HepG2 (cell line): ENCODE results near the gene KISS1R. TPM values are rescaled to one million over a fixed set of nuclear protein-coding genes. Genes with fewer than 3 reads are reported as not detected.
A peak's percentile ranks its signal among the peaks of the same experiment; 100 is the strongest.

ENCODE experiments used
- LRRFIP1 ChIP-seq: sonication (generic); formaldehyde crosslinking; conservative IDR thresholded peaks from 2 replicates; pipeline ENCODE4 v1.4.0; 2020; ENCODE audit warnings: missing genetic modification reagents
- MAFK ChIP-seq, 2 experiments: IDR thresholded peaks in 1 of 2; conservative IDR thresholded peaks in 1 of 2; 2 replicates each; pipeline ENCODE4 v1.6.1; 2011; ENCODE audit warnings: improper control_type of control experiment in 2 of 2, low read length in 2 of 2
- MLX ChIP-seq: IDR thresholded peaks from 2 replicates; pipeline ENCODE4 v1.6.1; 2016
- MXD4 ChIP-seq: IDR thresholded peaks from 2 replicates; pipeline ENCODE4 v1.6.1; 2016; ENCODE audit warnings: mild to moderate bottlenecking, missing biosample characterization, missing genetic modification reagents
- PHF5A ChIP-seq: IDR thresholded peaks from one replicate; pipeline ENCODE4 v1.6.1; 2018; ENCODE audit warnings: low read depth, missing genetic modification reagents; ENCODE audit not compliant: unreplicated experiment
- SMARCE1 ChIP-seq: fragments of 450-650 bp; IDR thresholded peaks from 2 replicates; pipeline ENCODE4 v1.6.1; 2017; ENCODE audit warnings: borderline replicate concordance
- STAT5B ChIP-seq: sonication (generic); formaldehyde crosslinking; IDR thresholded peaks from 2 replicates; pipeline ENCODE4 v1.4.0; 2020; ENCODE audit warnings: missing genetic modification reagents
- TBP ChIP-seq: sonication (generic); formaldehyde crosslinking; IDR thresholded peaks from 2 replicates; pipeline ENCODE4 v1.5.0; 2020; ENCODE audit warnings: missing genetic modification reagents
- TRIM22 ChIP-seq: fragments of 450-650 bp; IDR thresholded peaks from 2 replicates; pipeline ENCODE4 v1.6.1; 2017
- ZFP62 ChIP-seq: sonication (generic); formaldehyde crosslinking; IDR thresholded peaks from 2 replicates; pipeline ENCODE4 v1.4.0; 2020; ENCODE audit warnings: missing genetic modification reagents
- ZNF34 ChIP-seq: sonication (generic); formaldehyde crosslinking; IDR thresholded peaks from 2 replicates; pipeline ENCODE4 v1.4.0; 2020; ENCODE audit warnings: mild to moderate bottlenecking, missing genetic modification reagents, borderline replicate concordance
- ZNF589 ChIP-seq: sonication (generic); formaldehyde crosslinking; conservative IDR thresholded peaks from 2 replicates; pipeline ENCODE4 v1.8.0; 2022; ENCODE audit warnings: mild to moderate bottlenecking, moderate library complexity, missing genetic modification reagents
- ZSCAN9 ChIP-seq: IDR thresholded peaks from 2 replicates; pipeline ENCODE4 v1.6.1; 2016; ENCODE audit warnings: borderline replicate concordance
- polyA plus RNA-seq, 8 experiments: library from polyadenylated mRNA; depleted of rRNA in 3 of 8; stranded (reverse) in 7 of 8; unstranded in 1 of 8; fragments of >200 nt; fragmentation: Illumina TruSeq in 4 of 8; extraction: Trizol in 4 of 8; gene quantifications; 2 replicates each; pipeline versions ENCODE4 v1.2.1 to v1.2.3, GENCODE V29; 2011 to 2016; ENCODE audit warnings: low read depth in 4 of 8, missing spikeins in 1 of 8, mixed read lengths in 1 of 8; ENCODE audit not compliant: insufficient read depth in 1 of 8
- total RNA-seq, 5 experiments: library from RNA; depleted of rRNA; stranded (reverse); fragments of >200 nt; fragmentation: Illumina TruSeq; extraction: Trizol; gene quantifications; 2 replicates each; pipeline ENCODE4 v1.2.3, GENCODE V29; 2016; ENCODE audit warnings: low read depth in 1 of 5
- TF ChIP-seq, protein P1 (sequence below): sonication (generic); formaldehyde crosslinking; IDR thresholded peaks from 2 replicates; pipeline ENCODE4 v1.4.0; 2020; ENCODE audit warnings: missing genetic modification reagents
- TF ChIP-seq, protein P2 (sequence below): IDR thresholded peaks from 2 replicates; pipeline ENCODE4 v1.6.1; 2016; ENCODE audit warnings: low read depth, borderline replicate concordance
- TF ChIP-seq, protein P3 (sequence below): sonication (generic); formaldehyde crosslinking; IDR thresholded peaks from 2 replicates; pipeline ENCODE4 v1.5.1; 2020; ENCODE audit warnings: missing genetic modification reagents, mild to moderate bottlenecking, borderline replicate concordance

The KISS1R gene
- total and polyA plus RNA-seq, 2 of the 13 experiments (the other 11 are each of a cell fraction or from before 2014, with no cell fraction given), result 1.1 to 10.2 TPM

DNA sequence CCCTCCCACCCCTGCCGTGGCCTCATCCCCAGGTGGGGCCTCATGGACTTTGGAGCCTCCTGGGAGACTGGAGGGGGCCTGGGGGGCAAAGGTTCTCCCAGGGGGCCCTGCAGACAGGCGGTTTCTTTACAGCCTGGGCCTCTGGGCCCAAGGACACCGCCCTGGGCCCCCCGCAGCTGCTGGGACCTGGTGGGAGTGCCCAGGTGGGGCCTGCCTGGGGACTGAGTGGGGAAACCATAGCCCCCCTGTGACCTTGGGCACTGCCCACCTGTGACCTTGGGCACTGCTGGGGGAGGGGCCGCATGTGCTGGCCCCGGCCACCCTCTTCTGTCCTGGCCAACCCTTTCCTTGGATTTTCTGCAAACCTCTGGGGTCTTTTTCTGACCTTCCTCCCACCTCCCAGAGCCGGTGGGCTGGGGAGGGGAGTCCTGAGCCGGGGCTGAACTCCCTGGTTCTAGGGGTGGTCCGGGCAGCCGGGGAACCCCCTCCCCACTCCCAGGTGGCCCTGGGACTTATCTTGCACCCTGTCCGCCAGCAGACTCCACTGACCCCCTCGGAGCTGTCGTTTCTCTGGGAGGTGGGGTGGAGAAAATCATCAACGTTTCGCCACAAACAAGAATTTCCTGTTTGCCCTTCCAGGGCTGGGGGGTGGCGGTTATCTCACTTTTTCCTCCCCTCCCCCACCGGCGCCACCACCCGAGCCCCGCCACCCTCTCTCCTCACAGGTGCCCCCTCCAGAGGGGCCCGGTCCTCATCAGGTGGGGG is 35.7 kb downstream of the KISS1R start (continued):
- TF ChIP-seq MXD4 (CRISPR knock-in tag) (peak; percentile 62), MLX (peak; percentile 83), TRIM22 (no peak), TBP (CRISPR knock-in tag) (no peak), STAT5B (CRISPR knock-in tag) (peak; percentile 87; the same call in 1 of the 2 replicates), MAFK (conservative IDR thresholded peaks at IDR 0.05 in 1 of 2, IDR thresholded peaks at IDR 0.05 in 1 of 2; ENCODE audit: low read length in 2 of 2) (no peak), LRRFIP1 (CRISPR knock-in tag) (no peak), ZNF34 (CRISPR knock-in tag) (no peak), ZNF589 (CRISPR knock-in tag) (no peak), SMARCE1 (no peak), PHF5A (CRISPR knock-in tag) (peak; percentile 75), ZFP62 (CRISPR knock-in tag) (no peak), ZSCAN9 (CRISPR knock-in tag) (peak; percentile 64)
- TF ChIP-seq, protein P1, sequence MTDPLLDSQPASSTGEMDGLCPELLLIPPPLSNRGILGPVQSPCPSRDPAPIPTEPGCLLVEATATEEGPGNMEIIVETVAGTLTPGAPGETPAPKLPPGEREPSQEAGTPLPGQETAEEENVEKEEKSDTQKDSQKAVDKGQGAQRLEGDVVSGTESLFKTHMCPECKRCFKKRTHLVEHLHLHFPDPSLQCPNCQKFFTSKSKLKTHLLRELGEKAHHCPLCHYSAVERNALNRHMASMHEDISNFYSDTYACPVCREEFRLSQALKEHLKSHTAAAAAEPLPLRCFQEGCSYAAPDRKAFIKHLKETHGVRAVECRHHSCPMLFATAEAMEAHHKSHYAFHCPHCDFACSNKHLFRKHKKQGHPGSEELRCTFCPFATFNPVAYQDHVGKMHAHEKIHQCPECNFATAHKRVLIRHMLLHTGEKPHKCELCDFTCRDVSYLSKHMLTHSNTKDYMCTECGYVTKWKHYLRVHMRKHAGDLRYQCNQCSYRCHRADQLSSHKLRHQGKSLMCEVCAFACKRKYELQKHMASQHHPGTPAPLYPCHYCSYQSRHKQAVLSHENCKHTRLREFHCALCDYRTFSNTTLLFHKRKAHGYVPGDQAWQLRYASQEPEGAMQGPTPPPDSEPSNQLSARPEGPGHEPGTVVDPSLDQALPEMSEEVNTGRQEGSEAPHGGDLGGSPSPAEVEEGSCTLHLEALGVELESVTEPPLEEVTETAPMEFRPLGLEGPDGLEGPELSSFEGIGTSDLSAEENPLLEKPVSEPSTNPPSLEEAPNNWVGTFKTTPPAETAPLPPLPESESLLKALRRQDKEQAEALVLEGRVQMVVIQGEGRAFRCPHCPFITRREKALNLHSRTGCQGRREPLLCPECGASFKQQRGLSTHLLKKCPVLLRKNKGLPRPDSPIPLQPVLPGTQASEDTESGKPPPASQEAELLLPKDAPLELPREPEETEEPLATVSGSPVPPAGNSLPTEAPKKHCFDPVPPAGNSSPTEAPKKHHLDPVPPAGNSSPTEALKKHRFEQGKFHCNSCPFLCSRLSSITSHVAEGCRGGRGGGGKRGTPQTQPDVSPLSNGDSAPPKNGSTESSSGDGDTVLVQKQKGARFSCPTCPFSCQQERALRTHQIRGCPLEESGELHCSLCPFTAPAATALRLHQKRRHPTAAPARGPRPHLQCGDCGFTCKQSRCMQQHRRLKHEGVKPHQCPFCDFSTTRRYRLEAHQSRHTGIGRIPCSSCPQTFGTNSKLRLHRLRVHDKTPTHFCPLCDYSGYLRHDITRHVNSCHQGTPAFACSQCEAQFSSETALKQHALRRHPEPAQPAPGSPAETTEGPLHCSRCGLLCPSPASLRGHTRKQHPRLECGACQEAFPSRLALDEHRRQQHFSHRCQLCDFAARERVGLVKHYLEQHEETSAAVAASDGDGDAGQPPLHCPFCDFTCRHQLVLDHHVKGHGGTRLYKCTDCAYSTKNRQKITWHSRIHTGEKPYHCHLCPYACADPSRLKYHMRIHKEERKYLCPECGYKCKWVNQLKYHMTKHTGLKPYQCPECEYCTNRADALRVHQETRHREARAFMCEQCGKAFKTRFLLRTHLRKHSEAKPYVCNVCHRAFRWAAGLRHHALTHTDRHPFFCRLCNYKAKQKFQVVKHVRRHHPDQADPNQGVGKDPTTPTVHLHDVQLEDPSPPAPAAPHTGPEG, result peak; percentile 73
- TF ChIP-seq, protein P2, sequence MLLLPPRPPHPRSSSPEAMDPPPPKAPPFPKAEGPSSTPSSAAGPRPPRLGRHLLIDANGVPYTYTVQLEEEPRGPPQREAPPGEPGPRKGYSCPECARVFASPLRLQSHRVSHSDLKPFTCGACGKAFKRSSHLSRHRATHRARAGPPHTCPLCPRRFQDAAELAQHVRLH (CRISPR knock-in tag), result peak; percentile 77
- TF ChIP-seq, protein P3, sequence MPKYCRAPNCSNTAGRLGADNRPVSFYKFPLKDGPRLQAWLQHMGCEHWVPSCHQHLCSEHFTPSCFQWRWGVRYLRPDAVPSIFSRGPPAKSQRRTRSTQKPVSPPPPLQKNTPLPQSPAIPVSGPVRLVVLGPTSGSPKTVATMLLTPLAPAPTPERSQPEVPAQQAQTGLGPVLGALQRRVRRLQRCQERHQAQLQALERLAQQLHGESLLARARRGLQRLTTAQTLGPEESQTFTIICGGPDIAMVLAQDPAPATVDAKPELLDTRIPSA (CRISPR knock-in tag), result no peak
